Measurements from ENCODE around the gene ZNF749.
"Not testable (repeated sequence)": the region's sequence is repeated elsewhere in the genome, so short reads cannot be mapped to it uniquely, and the experiment has no call there.

ZNF749 gene

DNA sequence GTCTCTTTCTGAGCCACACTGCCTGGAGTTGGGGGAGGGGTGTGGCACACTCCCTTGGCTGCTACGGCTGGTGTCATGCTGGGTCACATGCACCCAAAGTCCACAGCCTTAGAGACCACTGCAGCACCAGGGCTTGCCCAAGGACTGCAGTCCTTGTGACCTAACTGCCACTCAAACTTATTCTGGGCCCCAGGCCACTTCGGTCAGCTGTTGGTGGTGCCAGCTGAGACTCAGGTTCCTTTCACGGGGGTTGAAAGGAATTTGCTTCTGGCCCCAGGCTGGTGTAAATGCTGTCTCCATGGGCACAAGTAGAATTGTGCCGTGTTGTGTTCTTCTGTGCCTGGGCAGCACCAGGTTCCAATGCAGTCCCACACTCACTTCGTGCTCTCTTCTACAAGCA lies 31.4 kb downstream of the ZNF749 start:
- DNase-seq (ENCODE audit: low spot score), result no peak

DNA sequence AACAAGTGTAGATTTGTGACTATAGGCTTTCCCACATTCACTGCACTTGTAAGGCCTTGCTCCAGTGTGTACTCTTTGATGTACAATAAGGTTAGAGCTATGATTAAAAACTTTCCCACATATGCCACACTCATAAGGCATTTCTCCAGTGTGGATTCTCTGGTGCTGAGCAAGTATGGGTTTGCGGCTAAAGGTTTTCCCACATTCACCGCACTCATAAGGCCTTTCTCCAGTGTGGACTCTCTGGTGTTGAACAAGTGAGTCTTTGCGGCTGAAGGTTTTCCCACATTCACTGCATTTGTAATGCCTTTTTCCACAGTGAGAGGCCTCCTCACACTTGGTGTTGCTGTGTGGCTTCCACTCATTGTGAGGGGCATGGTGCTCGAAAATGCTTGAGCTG lies 38.5 kb downstream of the ZNF749 start:
- DNase-seq (ENCODE audit: low spot score), result no peak

DNA sequence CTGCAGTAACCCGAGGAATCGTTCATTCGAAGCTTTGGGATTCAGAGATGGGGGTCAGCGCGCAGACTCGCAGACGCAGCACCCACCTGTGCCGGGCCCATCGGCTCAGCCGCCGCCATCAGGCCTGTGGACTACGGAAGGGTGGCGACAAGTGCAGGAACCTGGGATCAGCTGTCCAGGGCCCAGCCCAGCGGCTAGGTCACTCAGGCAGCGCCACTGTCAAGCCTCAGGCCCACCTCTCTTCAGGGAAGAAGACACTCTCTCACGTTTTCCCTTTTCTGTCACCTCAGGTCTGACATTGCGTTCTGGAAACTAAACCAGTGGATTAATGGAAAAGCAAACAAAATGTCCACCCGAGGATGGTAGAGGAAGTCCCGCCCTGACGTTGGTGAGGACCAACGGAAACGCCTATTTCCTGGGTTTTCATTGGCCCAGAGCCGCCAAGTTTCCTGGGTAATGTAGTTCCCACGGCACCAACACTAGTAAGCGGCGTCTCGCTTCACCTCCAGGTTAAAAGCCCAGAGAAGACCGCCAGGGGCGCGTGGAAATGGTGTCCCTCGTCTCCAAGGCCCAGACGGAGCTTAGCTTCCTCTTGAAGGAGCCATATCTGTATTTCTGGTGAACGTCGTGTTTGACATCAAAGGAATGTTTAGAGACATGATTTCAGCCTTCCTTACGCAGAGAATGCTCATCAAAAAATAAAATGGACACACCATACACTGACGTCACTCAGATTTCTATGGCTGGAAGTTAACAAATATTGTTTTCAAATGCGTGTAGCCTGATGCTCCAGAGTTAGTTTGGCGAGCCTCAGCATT lies 42.3 kb downstream of the ZNF749 start, which contains the start of gene ZNF772:
ZNF772 (minus strand) TSS at position 376 of the 818 bp plus-strand sequence; CDS start at position 119, 257 bp downstream.
- DNase-seq (ENCODE audit: low spot score), result peak; percentile 85

DNA sequence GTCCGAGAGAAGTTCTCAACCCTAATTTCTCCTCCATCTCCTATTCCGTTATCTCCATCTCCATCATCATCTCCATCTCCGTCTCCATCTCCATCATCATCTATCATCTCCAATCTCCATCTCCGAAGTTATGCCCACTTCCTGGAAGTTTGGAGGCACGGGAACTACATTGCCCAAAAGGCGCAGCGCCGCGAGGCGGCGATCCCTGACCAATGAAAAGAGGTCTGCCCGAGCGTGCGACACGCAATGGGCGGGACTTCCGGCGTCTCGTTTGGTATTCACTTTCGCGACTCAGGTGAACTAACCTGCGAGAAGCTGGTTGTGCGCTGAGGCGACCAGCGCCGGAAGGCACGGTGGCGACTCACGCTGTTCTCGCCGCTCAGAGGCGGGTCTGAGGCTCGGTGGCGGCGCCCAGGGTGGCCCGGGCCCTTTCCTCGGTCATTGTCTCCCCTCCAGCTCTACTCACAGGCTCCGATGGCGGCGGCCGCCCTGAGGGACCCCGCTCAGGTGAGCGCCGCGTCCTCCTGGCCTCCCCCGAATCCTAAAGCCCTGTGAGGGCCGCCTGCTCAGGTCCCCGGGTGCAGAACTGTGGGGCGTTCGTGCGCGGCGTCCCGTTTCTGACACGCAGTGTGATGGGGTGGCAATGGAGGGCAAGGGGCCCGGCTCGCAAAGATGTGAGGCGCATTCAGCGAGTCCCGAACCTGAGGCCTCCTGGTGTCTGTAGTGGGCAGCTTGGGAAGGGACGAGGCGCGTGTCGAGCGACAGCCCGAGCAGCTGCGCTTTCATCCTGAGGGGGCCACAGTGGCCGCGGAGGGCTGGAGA lies 52.6 kb downstream of the ZNF749 start, which contains the start of gene ZNF419:
ZNF419 (plus strand) TSS at position 274 of the 822 bp plus-strand sequence; CDS start at position 475, 201 bp downstream.
- peak; percentile 87 for DNase-seq (ENCODE audit: low spot score)

DNA sequence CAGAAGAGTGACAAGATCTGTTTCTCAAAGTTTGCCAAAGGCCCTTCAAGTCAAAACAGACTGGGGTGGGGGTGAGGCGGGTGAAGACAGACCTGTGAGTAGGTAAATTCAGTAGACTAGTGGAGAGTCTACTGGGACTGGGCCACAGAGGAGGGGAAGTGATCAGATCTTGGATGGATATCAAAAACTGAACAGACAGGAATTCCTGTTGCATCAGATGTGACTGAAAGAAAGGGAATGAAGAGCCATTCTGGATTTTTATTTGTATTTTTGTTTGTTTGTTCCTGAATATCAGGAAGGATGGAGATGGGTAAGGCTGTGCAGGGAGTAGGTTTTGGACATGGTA lies 53.1 kb downstream of the ZNF749 start:
- not testable (repeated sequence) for DNase-seq (ENCODE audit: low spot score)

Data from hematopoietic multipotent progenitor cell treated with erythropoietin and hydrocortisone succinate and interleukin-3 and kit ligand, for 15 days (in vitro differentiated cells).